ENCODE data around the gene GARIN5B. TPM values are rescaled to one million over a fixed set of nuclear protein-coding genes. Genes with fewer than 3 reads are reported as not detected.

GARIN5B gene
- total RNA-seq, 1 experiment from 2014 or later = not detected

GRCh38 chr19:55362174-55362989 lies 678 bp downstream of the GARIN5B start:
- ATAC-seq = no peak; the same call in 1 of the 2 replicates
- Histone ChIP-seq H3K27ac (ENCODE audit: low read length) (no peak overlapping the region), H3F3A (ENCODE audit: low read length, unreplicated experiment) (no peaks in the 10 kb centered on the region), H3K36me3 (ENCODE audit: low read depth, low read length) (no peaks in the 10 kb centered on the region), H3K27me3 (ENCODE audit: low read length) (no peaks in the 10 kb centered on the region), H3K9me3 (ENCODE audit: low read length) (no peaks in the 10 kb centered on the region), H2AFZ (ENCODE audit: low read length) (no peak overlapping the region), H3K4me3 (ENCODE audit: low read length) (no peak overlapping the region), H3K79me2 (ENCODE audit: low read length) (no peaks in the 10 kb centered on the region), H3K4me2 (ENCODE audit: low read length) (no peak overlapping the region), H3K9ac (ENCODE audit: low read length) (no peak overlapping the region), H3K4me1 (ENCODE audit: insufficient read depth, low read length) (no peaks in the 10 kb centered on the region), H3K9me2 (replicated peaks; ENCODE audit: low read length) (no peaks in the 10 kb centered on the region), H4K20me1 (ENCODE audit: low read length) (no peaks in the 10 kb centered on the region)
- CTCF ChIA-PET = no interaction called here
- TF ChIP-seq EZH2 (IDR thresholded peaks at IDR 0.05; ENCODE audit: low read length, unreplicated experiment) (no peak), CTCF (conservative IDR thresholded peaks at IDR 0.05; ENCODE audit: low read depth, low read length) (no peak), EZH2phosphoT487 (IDR thresholded peaks at IDR 0.05; ENCODE audit: borderline replicate concordance, low read length) (no peak)
- intact Hi-C loops (cut with micrococcal nuclease) = no loop called here
- POLR2A ChIA-PET (ENCODE audit: unreplicated experiment) = no interaction called here
- DNase-seq = no peak
- BruUV-seq (replicated peaks) = no TSS peak

- no peak for ATAC-seq
- intact Hi-C loops (cut with micrococcal nuclease) = no loop called here
- no peaks in the 10 kb centered on the region for H3K9me3 ChIP-seq (ENCODE audit: low read length)
- no peak overlapping the region for H3K27ac ChIP-seq (ENCODE audit: low read length)
- H3K9me2 ChIP-seq (replicated peaks; ENCODE audit: low read length) = no peaks in the 10 kb centered on the region
- no peaks in the 10 kb centered on the region for H4K20me1 ChIP-seq (ENCODE audit: low read length)
- POLR2A ChIA-PET (ENCODE audit: unreplicated experiment) = no interaction called here
- CTCF ChIA-PET = no interaction called here
- no peaks in the 10 kb centered on the region for H3F3A ChIP-seq (ENCODE audit: low read length, unreplicated experiment)
- H3K4me2 ChIP-seq (ENCODE audit: low read length) = no peak overlapping the region
- no TSS peak for BruUV-seq (replicated peaks)
- H3K4me1 ChIP-seq (ENCODE audit: insufficient read depth, low read length) = no peaks in the 10 kb centered on the region
- DNase-seq = no peak
- no peak overlapping the region for H2AFZ ChIP-seq (ENCODE audit: low read length)
- no peak overlapping the region for H3K9ac ChIP-seq (ENCODE audit: low read length)
- no peak overlapping the region for H3K4me3 ChIP-seq (ENCODE audit: low read length)
- no peaks in the 10 kb centered on the region for H3K27me3 ChIP-seq (ENCODE audit: low read length)
- no peaks in the 10 kb centered on the region for H3K36me3 ChIP-seq (ENCODE audit: low read depth, low read length)
- TF ChIP-seq CTCF (conservative IDR thresholded peaks at IDR 0.05; ENCODE audit: low read depth, low read length) (no peak), EZH2phosphoT487 (IDR thresholded peaks at IDR 0.05; ENCODE audit: borderline replicate concordance, low read length) (no peak), EZH2 (IDR thresholded peaks at IDR 0.05; ENCODE audit: low read length, unreplicated experiment) (no peak)
- H3K79me2 ChIP-seq (ENCODE audit: low read length) = no peaks in the 10 kb centered on the region
These were observed 2.2 kb downstream of the GARIN5B start for GRCh38 chr19:55360902-55361301.

All from PC-3 (cell line).